HK-2 (cell line): ENCODE data around the gene REXO2.

Experiments used
- DNase-seq: peaks from one replicate; pipeline ENCODE4 v3.0.0-alpha.2; 2018; ENCODE audit not compliant: unreplicated experiment

Gene REXO2

GRCh38 chr11:114440971-114441763 lies 1.9 kb downstream of the REXO2 start:
- no peak for DNase-seq

- DNase-seq, result no peak
Measured at GRCh38 chr11:114441921-114442320, 2.7 kb downstream of the REXO2 start.

GRCh38 chr11:114442536-114442935 lies 3.3 kb downstream of the REXO2 start:
- DNase-seq, result no peak

- DNase-seq, result no peak
Measured at GRCh38 chr11:114447444-114447843, 8.2 kb downstream of the REXO2 start.

- no peak for DNase-seq
Measured at GRCh38 chr11:114447892-114448291, 8.6 kb downstream of the REXO2 start.

GRCh38 chr11:114448749-114449482 lies 9.6 kb downstream of the REXO2 start:
- no peak for DNase-seq

- no peak for DNase-seq
Measured at GRCh38 chr11:114449845-114450244, 10.6 kb downstream of the REXO2 start.

- DNase-seq, result no peak
Measured at GRCh38 chr11:114452399-114452798, 13.1 kb downstream of the REXO2 start.

GRCh38 chr11:114463999-114464398 lies 24.7 kb downstream of the REXO2 start:
- DNase-seq, result no peak

GRCh38 chr11:114466742-114467141 lies 27.5 kb downstream of the REXO2 start:
- no peak for DNase-seq

- no peak for DNase-seq
Measured at GRCh38 chr11:114472661-114473060, 33.4 kb downstream of the REXO2 start.

- no peak for DNase-seq
Measured at GRCh38 chr11:114478001-114478410, 38.7 kb downstream of the REXO2 start.

GRCh38 chr11:114478768-114479167 lies 39.5 kb downstream of the REXO2 start:
- DNase-seq, result no peak

GRCh38 chr11:114479331-114479730 lies 40.1 kb downstream of the REXO2 start:
- no peak for DNase-seq

- no peak for DNase-seq
Measured at GRCh38 chr11:114482114-114482513, 42.8 kb downstream of the REXO2 start.

GRCh38 chr11:114483929-114484328 lies 44.7 kb downstream of the REXO2 start:
- no peak for DNase-seq

GRCh38 chr11:114496915-114497314 lies 57.6 kb downstream of the REXO2 start:
- no peak for DNase-seq

- no peak for DNase-seq
Measured at GRCh38 chr11:114499756-114500155, 60.5 kb downstream of the REXO2 start.
